GM18867 (cell line): ENCODE data around the gene PCDHA2.
"Not testable (repeated sequence)": the region's sequence is repeated elsewhere in the genome, so short reads cannot be mapped to it uniquely, and the experiment has no call there.

Source experiments
- ATAC-seq: cut with Tn5 transposase; IDR thresholded peaks from one replicate; pipeline ENCODE4 v1.9.1; 2021; ENCODE audit warnings: mild to moderate bottlenecking, moderate library complexity; ENCODE audit not compliant: unreplicated experiment

PCDHA2 gene

DNA sequence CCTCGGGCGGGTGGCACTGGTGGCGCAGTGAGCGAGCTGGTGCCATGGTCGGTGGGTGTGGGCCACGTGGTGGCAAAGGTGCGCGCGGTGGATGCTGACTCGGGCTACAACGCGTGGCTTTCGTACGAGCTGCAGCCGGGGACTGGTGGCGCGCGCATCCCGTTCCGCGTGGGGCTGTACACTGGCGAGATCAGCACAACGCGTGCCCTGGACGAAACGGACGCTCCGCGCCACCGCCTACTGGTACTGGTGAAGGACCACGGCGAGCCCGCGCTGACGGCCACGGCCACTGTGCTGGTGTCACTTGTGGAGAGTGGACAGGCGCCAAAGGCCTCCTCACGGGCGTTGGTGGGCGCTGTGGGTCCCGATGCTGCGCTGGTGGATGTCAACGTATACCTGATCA is 14.2 kb downstream of the PCDHA2 start:
- no peak for ATAC-seq

DNA sequence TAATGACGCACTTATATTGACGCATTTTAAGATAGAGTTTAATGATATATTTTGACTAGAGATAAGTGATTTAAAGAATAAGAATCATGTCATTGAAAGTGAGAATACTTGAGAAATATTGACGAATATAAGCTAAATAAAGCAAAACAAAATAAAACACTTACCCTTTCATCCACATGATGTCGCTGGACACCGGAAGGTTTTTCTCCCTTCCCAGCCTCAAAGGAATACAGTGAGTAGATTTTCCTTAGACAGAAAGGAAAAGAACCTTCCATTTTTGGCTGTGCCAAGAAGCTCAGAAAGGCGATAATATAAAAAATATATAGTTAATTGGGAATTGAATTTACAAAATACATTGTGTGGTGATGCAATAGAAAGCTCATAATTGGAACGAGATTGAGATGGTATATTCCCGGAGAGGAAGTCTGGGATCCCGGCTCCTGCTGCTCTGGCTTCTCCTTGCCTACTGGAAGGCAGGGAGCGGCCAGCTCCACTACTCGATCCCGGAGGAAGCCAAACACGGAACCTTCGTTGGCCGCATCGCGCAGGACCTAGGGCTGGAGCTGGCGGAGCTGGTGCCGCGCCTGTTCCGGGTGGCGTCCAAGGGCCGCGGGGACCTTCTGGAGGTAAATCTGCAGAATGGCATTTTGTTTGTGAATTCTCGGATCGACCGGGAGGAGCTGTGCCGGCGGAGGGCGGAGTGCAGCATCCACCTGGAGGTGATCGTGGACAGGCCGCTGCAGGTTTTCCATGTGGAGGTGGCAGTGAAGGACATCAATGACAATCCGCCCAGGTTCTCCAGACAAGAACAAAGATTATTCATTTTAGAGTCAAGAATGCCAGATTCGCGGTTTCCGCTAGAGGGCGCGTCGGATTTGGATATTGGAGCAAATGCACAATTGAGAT is 27.0 kb downstream of the PCDHA2 start, which contains the start of gene PCDHA5:
Gene PCDHA5, plus strand, starts transcription at position 239 of the 906 bp plus-strand sequence.
- ATAC-seq = no peak

DNA sequence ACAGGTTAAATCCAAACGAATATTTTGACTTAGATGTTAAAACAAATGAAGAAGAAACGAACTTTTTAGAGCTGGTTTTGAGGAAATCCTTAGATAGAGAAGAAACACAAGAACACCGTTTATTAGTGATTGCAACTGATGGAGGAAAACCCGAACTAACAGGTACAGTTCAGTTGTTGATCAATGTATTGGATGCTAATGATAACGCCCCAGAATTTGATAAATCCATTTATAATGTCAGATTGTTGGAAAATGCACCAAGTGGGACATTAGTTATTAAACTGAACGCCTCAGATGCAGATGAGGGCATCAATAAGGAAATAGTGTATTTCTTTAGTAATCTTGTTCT is 27.6 kb downstream of the PCDHA2 start:
- no peak for ATAC-seq

DNA sequence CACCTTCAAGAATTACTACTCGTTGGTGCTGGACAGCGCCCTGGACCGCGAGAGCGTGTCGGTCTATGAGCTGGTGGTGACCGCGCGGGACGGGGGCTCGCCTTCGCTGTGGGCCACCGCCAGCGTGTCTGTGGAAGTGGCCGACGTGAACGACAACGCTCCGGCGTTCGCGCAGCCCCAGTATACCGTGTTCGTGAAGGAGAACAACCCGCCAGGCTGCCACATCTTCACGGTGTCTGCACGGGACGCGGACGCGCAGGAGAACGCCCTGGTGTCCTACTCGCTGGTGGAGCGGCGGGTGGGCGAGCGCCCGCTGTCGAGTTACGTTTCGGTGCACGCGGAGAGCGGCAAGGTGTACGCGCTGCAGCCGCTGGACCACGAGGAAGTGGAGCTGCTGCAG is 28.3 kb downstream of the PCDHA2 start:
- ATAC-seq = not testable (repeated sequence)

DNA sequence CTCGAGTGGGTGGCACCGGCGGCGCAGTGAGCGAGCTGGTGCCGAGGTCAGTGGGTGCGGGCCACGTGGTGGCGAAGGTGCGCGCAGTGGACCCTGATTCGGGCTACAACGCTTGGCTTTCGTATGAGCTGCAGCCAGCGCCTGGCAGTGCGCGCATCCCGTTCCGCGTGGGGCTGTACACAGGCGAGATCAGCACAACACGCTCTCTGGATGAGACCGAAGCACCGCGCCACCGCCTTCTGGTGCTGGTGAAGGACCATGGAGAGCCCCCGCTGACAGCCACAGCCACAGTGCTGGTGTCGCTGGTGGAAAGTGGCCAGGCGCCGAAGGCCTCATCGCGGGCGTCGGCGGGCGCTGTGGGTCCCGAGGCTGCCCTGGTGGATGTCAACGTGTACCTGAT is 28.8 kb downstream of the PCDHA2 start:
- ATAC-seq = no peak

DNA sequence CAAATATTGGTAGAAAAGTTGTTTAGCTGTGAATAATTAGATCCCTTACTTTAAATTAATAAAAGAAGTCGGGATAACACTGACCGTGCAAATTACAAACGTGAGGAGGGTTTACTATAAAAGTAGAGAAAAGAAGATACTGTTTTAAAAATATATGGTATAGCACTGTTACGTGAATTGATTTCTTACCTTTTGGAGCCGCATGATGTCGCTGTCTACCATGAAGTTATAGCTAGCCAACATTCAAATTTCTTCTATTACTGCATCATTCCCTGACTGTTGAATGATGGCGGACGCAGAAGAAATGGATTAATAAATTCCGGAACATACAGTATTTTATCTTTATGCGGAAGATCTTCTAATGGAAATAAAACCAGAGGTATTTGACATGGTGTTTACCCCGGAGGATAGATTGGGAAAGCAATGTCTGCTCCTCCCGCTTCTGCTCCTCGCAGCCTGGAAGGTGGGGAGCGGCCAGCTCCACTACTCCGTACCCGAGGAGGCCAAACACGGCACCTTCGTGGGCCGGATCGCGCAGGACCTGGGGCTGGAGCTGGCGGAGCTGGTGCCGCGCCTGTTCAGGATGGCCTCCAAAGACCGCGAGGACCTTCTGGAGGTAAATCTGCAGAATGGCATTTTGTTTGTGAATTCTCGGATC is 33.2 kb downstream of the PCDHA2 start, which contains the start of gene PCDHA6:
Gene PCDHA6, plus strand, starts transcription at position 257 of the 658 bp plus-strand sequence. Its CDS starts 132 bp downstream, at position 389.
- no peak for ATAC-seq

DNA sequence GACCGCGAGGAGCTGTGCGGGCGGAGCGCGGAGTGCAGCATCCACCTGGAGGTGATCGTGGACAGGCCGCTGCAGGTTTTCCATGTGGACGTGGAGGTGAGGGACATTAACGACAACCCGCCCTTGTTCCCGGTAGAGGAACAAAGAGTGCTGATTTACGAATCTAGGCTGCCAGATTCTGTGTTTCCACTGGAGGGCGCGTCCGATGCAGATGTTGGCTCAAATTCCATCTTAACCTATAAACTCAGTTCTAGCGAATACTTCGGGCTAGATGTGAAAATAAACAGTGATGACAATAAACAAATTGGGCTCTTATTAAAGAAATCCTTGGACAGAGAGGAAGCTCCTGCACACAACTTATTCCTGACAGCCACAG is 33.7 kb downstream of the PCDHA2 start:
- no peak for ATAC-seq

DNA sequence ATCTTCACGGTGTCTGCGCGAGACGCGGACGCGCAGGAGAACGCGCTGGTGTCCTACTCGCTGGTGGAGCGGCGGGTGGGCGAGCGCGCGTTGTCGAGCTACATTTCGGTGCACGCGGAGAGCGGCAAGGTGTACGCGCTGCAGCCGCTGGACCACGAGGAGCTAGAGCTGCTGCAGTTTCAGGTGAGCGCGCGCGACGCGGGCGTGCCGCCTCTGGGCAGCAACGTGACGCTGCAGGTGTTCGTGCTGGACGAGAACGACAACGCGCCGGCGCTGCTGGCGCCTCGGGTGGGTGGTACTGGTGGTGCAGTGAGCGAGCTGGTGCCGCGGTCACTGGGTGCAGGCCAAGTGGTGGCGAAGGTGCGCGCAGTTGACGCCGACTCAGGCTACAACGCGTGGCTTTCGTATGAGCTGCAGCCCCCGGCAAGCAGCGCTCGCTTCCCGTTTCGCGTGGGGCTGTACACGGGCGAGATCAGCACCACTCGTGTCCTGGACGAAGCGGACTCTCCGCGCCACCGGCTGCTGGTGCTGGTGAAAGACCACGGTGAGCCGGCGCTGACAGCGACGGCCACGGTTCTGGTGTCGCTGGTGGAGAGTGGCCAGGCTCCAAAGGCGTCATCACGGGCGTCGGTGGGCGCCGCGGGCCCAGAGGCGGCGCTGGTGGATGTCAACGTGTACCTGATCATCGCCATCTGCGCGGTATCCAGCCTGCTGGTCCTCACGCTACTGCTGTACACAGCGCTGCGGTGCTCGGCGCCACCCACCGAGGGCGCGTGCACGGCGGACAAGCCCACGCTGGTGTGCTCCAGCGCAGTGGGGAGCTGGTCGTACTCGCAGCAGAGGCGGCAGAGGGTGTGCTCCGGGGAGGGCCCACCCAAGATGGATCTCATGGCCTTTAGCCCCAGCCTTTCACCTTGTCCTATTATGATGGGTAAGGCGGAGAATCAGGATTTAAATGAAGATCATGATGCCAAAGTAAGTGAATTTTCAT is 35.2 kb downstream of the PCDHA2 start:
- not testable (repeated sequence) for ATAC-seq

DNA sequence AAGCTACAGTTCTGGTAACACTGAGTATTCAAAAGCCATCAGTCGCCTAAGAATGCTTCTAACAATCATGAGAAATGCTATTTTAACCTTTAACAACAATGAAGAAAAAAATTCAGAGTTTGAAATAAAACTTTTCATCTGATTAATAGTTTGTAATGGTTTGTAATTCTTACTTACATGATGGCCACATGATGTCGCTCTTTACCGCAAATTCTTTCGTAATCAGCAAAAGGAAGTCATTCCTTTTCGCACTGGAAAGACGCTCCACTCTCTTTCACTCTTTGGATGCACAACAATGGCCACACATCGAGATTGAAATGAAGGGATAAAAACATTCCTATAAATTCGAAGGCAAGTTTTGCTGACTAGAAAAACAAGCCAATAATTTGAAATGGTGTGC is 39.3 kb downstream of the PCDHA2 start, which contains the start of gene PCDHA7:
Gene PCDHA7, plus strand, starts transcription at position 277 of the 400 bp plus-strand sequence. Its CDS starts 115 bp downstream, at position 392.
- ATAC-seq = no peak

DNA sequence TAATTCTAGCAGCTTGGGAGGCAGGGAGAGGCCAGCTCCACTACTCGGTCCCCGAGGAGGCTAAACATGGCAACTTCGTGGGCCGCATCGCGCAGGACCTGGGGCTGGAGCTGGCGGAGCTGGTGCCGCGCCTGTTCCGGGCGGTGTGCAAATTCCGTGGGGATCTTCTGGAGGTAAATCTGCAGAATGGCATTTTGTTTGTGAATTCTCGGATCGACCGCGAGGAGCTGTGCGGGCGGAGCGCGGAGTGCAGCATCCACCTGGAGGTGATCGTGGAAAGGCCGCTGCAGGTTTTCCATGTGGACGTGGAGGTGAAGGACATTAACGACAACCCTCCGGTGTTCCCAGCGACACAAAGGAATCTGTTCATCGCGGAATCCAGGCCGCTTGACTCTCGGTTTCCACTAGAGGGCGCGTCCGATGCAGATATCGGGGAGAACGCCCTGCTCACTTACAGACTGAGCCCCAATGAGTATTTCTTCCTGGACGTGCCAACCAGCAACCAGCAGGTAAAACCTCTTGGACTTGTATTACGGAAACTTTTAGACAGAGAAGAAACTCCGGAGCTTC is 39.9 kb downstream of the PCDHA2 start:
- not testable (repeated sequence) for ATAC-seq

DNA sequence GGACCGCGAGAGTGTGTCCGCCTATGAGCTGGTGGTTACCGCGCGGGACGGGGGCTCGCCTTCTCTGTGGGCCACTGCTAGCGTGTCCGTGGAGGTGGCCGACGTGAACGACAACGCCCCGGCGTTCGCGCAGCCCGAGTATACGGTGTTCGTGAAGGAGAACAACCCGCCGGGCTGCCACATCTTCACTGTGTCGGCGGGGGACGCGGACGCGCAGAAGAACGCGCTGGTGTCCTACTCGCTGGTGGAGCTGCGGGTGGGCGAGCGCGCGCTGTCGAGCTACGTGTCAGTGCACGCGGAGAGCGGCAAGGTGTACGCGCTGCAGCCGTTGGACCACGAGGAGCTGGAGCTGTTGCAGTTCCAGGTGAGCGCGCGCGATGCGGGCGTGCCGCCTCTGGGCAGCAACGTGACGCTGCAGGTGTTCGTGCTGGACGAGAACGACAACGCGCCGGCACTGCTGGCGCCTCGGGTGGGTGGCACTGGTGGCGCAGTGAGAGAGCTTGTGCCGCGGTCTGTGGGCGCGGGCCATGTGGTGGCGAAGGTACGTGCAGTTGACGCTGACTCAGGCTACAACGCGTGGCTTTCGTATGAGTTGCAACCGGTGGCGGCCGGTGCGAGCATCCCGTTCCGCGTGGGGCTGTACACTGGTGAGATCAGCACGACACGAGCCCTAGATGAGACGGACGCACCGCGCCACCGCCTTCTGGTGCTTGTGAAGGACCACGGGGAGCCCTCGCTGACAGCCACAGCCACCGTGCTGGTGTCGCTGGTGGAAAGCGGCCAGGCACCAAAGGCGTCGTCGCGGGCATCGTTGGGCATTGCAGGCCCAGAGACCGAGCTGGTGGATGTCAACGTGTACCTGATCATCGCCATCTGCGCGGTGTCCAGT is 41.2 kb downstream of the PCDHA2 start:
- ATAC-seq = no peak

DNA sequence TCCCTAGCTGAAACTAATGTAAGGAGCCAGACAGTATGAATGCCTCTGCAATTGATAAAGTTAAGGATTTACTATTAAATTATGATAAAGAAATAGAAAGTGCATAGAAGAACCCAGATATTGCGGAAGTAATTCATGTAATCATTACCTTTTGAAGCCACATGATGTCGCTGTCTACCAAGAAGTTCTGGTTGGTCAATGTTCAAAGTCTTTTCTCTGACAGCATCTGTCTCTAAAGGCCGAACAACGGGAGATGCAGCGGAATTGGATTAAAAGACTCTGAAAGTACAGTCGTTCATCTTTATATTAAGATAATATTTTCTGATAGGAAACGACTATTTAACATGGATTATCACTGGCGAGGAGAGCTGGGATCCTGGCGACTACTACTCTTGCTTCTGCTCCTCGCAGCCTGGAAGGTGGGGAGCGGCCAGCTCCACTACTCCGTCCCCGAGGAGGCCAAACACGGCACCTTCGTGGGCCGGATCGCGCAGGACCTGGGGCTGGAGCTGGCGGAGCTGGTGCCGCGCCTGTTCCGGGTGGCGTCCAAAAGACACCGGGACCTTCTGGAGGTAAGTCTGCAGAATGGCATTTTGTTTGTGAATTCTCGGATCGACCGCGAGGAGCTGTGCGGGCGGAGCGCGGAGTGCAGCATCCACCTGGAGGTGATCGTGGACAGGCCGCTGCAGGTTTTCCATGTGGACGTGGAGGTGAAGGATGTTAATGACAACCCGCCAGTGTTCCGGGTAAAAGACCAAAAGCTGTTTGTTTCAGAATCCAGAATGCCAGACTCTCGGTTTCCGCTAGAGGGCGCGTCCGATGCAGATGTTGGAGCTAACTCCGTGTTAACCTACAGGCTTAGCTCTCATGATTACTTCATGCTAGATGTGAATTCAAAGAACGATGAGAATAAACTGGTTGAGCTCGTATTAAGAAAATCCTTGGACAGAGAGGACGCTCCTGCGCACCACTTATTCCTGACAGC is 46.6 kb downstream of the PCDHA2 start, which contains the start of gene PCDHA8:
Gene PCDHA8, plus strand, starts transcription at position 210 of the 985 bp plus-strand sequence. Its CDS starts 135 bp downstream, at position 345.
- no peak for ATAC-seq

DNA sequence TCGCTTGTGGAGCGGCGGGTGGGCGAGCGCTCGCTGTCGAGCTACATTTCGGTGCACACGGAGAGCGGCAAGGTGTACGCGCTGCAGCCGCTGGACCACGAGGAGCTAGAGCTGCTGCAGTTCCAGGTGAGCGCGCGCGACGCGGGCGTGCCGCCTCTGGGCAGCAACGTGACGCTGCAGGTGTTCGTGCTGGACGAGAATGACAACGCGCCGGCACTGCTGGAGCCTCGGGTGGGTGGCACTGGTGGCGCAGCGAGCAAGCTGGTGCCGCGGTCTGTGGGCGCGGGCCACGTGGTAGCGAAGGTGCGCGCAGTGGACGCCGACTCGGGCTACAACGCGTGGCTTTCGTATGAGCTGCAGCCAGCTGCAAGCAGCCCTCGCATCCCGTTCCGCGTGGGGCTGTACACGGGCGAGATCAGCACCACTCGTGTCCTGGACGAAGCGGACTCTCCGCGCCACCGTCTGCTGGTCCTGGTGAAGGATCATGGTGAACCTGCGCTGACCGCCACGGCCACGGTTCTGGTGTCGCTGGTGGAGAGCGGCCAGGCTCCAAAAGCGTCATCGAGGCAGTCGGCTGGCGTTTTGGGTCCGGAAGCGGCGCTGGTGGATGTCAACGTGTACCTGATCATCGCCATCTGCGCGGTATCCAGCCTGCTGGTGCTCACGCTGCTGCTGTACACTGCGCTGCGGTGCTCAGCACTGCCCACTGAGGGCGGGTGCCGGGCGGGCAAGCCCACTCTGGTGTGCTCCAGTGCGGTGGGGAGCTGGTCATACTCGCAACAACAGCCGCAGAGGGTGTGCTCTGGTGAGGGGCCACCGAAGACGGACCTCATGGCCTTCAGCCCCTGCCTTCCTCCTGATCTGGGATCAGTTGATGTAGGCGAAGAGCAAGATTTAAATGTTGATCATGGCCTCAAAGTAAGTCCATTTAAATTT is 48.4 kb downstream of the PCDHA2 start:
- ATAC-seq = no peak
